Endothelial cell (in vitro differentiated cells): ENCODE data around the gene NTSR1. TPM values are rescaled to one million over a fixed set of nuclear protein-coding genes. Genes with fewer than 3 reads are reported as not detected.

Source experiments
- DNase-seq: peaks from one replicate; pipeline ENCODE4 v3.0.0; 2021; ENCODE audit warnings: low spot score
- H3K27ac Mint-ChIP-seq: one replicate; pipeline ENCODE4 v1.8.0; 2021; ENCODE audit warnings: mixed read lengths, inconsistent platforms; ENCODE audit not compliant: unreplicated experiment
- H3K27me3 Mint-ChIP-seq: one replicate; pipeline ENCODE4 v1.8.0; 2021; ENCODE audit warnings: mild to moderate bottlenecking, moderate library complexity, mixed read lengths, inconsistent platforms; ENCODE audit not compliant: unreplicated experiment
- H3K36me3 Mint-ChIP-seq: one replicate; pipeline ENCODE4 v1.8.0; 2021; ENCODE audit warnings: mild to moderate bottlenecking, low read depth, mixed read lengths, inconsistent platforms; ENCODE audit not compliant: unreplicated experiment
- H3K4me1 Mint-ChIP-seq: one replicate; pipeline ENCODE4 v1.8.0; 2021; ENCODE audit warnings: mild to moderate bottlenecking, mixed read lengths, inconsistent platforms; ENCODE audit not compliant: unreplicated experiment
- H3K4me3 Mint-ChIP-seq: one replicate; pipeline ENCODE4 v1.8.0; 2021; ENCODE audit warnings: mild to moderate bottlenecking, mixed read lengths, inconsistent platforms; ENCODE audit not compliant: unreplicated experiment
- H3K9me3 Mint-ChIP-seq: one replicate; pipeline ENCODE4 v1.8.0; 2021; ENCODE audit warnings: mixed read lengths, inconsistent platforms; ENCODE audit not compliant: unreplicated experiment
- CTCF ChIP-seq: fragments of 200-600 bp; sonication (generic); IDR thresholded peaks from one replicate; pipeline ENCODE4 v1.5.0; 2021; ENCODE audit warnings: antibody characterized with exemption; ENCODE audit not compliant: unreplicated experiment
- total RNA-seq: library from RNA; stranded (reverse); fragmentation: NEBNext Ultra II Directional; extraction: Animal tissue kit (Norgen Biotek cat#: 25700); gene quantifications from one replicate; pipeline ENCODE4 v1.2.1, GENCODE V29; 2021; ENCODE audit not compliant: unreplicated experiment

Gene NTSR1
- total RNA-seq, 1 donor from 2014 or later: not detected

- H3K9me3 Mint-ChIP-seq: no peaks in the 10 kb centered on the region
- peaks cover 6% of the 10 kb centered on the region for H3K36me3 Mint-ChIP-seq
- H3K27ac Mint-ChIP-seq: peak overlapping the region; percentile 89
- no peak for TF ChIP-seq CTCF
- no peak overlapping the region for H3K4me3 Mint-ChIP-seq
- peaks cover 4% of the 10 kb centered on the region for H3K4me1 Mint-ChIP-seq
- peaks cover 9% of the 10 kb centered on the region for H3K27me3 Mint-ChIP-seq
- DNase-seq: no peak
Observed at GRCh38 chr20:62776692-62777527, 68.3 kb downstream of the NTSR1 start.

GRCh38 chr20:62777528-62777830, 68.8 kb downstream of the NTSR1 start:
- H3K4me3 Mint-ChIP-seq: no peak overlapping the region
- H3K27ac Mint-ChIP-seq: no peak overlapping the region
- peaks cover 6% of the 10 kb centered on the region for H3K36me3 Mint-ChIP-seq
- DNase-seq: no peak
- H3K4me1 Mint-ChIP-seq: peaks cover 5% of the 10 kb centered on the region
- no peak for TF ChIP-seq CTCF
- no peaks in the 10 kb centered on the region for H3K9me3 Mint-ChIP-seq
- H3K27me3 Mint-ChIP-seq: peaks cover 9% of the 10 kb centered on the region

GRCh38 chr20:62778058-62778457, 69.4 kb downstream of the NTSR1 start:
- Mint-ChIP-seq H3K4me1 (peaks cover 9% of the 10 kb centered on the region), H3K4me3 (no peak overlapping the region)
- no peak for TF ChIP-seq CTCF

GRCh38 chr20:62778601-62779416, 70.2 kb downstream of the NTSR1 start:
- DNase-seq: no peak
- H3K27ac Mint-ChIP-seq: no peak overlapping the region
- H3K4me1 Mint-ChIP-seq: peaks cover 10% of the 10 kb centered on the region

More at GRCh38 chr20:62778058-62778457, 69.4 kb downstream of the NTSR1 start:
- Mint-ChIP-seq H3K9me3 (no peaks in the 10 kb centered on the region), H3K36me3 (peaks cover 5% of the 10 kb centered on the region), H3K27me3 (peaks cover 9% of the 10 kb centered on the region), H3K27ac (no peak overlapping the region)
- no peak for DNase-seq

More at GRCh38 chr20:62778601-62779416, 70.2 kb downstream of the NTSR1 start:
- Mint-ChIP-seq H3K36me3 (peaks cover 3% of the 10 kb centered on the region), H3K4me3 (no peak overlapping the region), H3K27me3 (peaks cover 5% of the 10 kb centered on the region), H3K9me3 (no peaks in the 10 kb centered on the region)
- no peak for TF ChIP-seq CTCF
